Panc1 (cell line): ENCODE data around the gene HYDIN.

Experiments
- CTCF ChIP-seq: fragments of 450-650 bp; IDR thresholded peaks from 2 replicates; pipeline ENCODE4 v1.5.1; 2017; ENCODE audit warnings: mild to moderate bottlenecking
- TF ChIP-seq, protein P1 (sequence below), 2 experiments: IDR thresholded peaks; 2 replicates each; pipeline ENCODE4 v1.6.1; 2011 to 2012; ENCODE audit warnings: low read depth in 2 of 2, control low read depth in 1 of 2, low read length in 1 of 2, mild to moderate bottlenecking in 1 of 2, moderate library complexity in 1 of 2; ENCODE audit not compliant: insufficient read depth in 1 of 2

GRCh38 chr16:70784692-70785555, 445.6 kb downstream of the HYDIN start:
- no peak for TF ChIP-seq CTCF
- TF ChIP-seq, protein P1, sequence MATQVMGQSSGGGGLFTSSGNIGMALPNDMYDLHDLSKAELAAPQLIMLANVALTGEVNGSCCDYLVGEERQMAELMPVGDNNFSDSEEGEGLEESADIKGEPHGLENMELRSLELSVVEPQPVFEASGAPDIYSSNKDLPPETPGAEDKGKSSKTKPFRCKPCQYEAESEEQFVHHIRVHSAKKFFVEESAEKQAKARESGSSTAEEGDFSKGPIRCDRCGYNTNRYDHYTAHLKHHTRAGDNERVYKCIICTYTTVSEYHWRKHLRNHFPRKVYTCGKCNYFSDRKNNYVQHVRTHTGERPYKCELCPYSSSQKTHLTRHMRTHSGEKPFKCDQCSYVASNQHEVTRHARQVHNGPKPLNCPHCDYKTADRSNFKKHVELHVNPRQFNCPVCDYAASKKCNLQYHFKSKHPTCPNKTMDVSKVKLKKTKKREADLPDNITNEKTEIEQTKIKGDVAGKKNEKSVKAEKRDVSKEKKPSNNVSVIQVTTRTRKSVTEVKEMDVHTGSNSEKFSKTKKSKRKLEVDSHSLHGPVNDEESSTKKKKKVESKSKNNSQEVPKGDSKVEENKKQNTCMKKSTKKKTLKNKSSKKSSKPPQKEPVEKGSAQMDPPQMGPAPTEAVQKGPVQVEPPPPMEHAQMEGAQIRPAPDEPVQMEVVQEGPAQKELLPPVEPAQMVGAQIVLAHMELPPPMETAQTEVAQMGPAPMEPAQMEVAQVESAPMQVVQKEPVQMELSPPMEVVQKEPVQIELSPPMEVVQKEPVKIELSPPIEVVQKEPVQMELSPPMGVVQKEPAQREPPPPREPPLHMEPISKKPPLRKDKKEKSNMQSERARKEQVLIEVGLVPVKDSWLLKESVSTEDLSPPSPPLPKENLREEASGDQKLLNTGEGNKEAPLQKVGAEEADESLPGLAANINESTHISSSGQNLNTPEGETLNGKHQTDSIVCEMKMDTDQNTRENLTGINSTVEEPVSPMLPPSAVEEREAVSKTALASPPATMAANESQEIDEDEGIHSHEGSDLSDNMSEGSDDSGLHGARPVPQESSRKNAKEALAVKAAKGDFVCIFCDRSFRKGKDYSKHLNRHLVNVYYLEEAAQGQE (IDR thresholded peaks at IDR 0.05; ENCODE audit: insufficient read depth in 1 of 2, low read depth in 2 of 2, low read length in 1 of 2), result no peak
